NCI-H1930 (cell line): Measurements from ENCODE around the gene NEU1.
A peak's percentile ranks its signal among the peaks of the same experiment; 100 is the strongest.
"Not testable (repeated sequence)": the region's sequence is repeated elsewhere in the genome, so short reads cannot be mapped to it uniquely, and the experiment has no call there.

Experiments used
- DNase-seq, 2 experiments: peaks; one replicate each; lab custom pipeline; 2025; lab: John Stamatoyannopoulos, UW

Gene NEU1

DNA sequence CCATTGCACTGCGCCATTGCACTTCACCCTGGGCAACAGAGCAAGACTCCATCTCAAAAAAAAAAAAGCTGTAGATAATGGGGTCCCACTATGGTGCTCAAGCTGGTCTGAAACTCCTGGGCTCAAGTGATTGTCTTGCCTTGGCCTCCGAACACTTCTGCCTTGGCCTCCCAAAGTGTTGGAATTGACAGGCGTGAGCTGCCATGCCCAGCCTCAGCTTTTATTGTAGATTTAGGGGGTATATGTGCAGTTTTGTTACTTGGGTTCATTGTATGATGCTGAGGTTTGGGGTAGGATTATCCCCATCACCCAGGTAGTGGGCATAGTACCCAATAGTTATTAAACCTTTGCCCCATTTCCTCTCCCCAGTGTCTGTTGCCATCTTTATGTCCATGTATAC is 23.7 kb downstream of the NEU1 start:
- DNase-seq: no peak

DNA sequence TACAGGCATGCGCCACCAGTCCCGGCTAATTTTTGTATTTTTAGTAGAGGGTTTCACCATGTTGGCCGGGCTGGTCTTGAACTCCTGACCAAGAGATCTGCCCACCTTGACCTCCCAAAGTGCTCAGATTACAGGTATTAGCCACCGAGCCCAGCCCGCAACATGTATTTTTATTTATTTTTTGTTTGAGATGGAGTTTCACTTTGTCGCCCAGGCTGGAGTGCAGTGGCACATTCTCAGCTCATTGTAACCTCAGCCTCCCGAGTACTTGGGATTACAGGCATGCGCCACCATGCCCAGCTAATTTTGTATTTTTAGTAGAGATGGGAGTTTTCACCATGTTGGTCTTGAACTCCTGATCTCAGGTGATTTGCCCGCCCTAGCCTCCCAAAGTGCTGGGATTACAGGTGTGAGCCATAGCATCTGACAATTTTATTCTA is 24.5 kb downstream of the NEU1 start:
- DNase-seq: not testable (repeated sequence)

DNA sequence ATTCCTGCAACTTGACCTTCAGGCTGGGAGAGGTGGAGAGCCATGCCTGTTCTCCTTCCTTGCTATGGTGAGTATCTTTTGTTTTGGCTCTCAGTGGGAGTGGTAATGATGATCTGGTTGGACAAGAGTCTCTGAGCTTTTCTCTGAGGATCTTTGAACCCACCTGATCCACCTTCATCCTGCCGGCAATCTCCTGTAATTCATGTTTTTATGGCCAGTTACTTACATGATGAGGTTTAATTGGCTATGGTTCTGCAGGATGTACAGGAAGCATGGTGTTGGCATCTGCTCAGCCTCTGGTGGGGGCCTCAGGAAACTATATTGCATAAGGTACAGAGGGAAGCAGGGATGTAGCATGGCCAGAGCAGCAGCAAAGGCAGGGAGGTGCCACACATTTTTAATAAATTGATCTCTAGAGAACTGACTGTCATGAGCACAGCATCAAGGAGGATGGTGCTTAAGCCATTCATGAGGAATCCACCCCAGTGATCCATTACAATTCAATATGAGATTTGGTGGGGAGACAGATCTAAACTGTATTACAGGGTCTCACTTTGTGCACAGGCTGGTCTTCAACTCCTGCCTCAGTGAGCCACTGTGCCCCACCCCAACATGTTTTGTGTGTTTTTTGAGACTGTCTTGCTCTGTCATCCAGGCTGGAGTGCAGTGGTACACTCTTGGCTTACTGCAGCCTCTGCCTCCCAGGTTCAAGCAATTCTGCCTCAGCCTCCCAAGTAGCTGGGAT is 25.1 kb downstream of the NEU1 start:
- no peak for DNase-seq

- DNase-seq: no peak
Observed at GRCh38 chr6:31836474-31837368, 25.9 kb downstream of the NEU1 start.

DNA sequence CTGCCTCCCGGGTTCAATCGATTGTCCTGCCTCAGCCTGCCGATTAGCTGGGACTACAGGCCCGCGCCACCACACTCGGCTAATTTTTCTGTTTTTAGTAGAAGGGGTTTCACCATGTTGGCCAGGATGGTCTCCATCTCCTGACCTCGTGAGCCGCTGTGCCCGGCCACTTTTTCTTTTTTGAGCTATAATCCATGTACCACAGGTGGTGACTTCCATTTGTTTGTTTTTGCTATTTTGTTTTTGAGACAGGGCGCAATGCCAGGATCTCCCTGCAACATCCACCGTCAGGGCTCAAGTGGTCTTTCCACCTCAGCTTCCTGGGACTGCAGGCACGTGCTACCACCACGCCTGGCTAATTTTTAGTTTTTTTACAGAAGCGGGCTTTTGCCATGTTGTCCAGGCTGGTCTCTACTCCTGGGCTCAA is 26.6 kb downstream of the NEU1 start:
- no peak for DNase-seq

GRCh38 chr6:31834367-31835250 is 28.0 kb downstream of the NEU1 start:
- DNase-seq: peak; percentile 82 to 89

- DNase-seq: no peak
Observed at GRCh38 chr6:31831350-31832215, 31.0 kb downstream of the NEU1 start.

GRCh38 chr6:31830886-31831335 is 31.7 kb downstream of the NEU1 start:
- DNase-seq: no peak

DNA sequence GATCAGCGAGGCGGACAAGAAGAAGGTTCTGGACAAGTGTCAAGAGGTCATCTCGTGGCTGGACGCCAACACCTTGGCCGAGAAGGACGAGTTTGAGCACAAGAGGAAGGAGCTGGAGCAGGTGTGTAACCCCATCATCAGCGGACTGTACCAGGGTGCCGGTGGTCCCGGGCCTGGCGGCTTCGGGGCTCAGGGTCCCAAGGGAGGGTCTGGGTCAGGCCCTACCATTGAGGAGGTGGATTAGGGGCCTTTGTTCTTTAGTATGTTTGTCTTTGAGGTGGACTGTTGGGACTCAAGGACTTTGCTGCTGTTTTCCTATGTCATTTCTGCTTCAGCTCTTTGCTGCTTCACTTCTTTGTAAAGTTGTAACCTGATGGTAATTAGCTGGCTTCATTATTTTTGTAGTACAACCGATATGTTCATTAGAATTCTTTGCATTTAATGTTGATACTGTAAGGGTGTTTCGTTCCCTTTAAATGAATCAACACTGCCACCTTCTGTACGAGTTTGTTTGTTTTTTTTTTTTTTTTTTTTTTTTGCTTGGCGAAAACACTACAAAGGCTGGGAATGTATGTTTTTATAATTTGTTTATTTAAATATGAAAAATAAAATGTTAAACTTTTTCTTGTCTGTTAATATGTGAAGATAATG is 32.9 kb downstream of the NEU1 start:
- DNase-seq: peak in 1 of 2 experiments; percentile 29

DNA sequence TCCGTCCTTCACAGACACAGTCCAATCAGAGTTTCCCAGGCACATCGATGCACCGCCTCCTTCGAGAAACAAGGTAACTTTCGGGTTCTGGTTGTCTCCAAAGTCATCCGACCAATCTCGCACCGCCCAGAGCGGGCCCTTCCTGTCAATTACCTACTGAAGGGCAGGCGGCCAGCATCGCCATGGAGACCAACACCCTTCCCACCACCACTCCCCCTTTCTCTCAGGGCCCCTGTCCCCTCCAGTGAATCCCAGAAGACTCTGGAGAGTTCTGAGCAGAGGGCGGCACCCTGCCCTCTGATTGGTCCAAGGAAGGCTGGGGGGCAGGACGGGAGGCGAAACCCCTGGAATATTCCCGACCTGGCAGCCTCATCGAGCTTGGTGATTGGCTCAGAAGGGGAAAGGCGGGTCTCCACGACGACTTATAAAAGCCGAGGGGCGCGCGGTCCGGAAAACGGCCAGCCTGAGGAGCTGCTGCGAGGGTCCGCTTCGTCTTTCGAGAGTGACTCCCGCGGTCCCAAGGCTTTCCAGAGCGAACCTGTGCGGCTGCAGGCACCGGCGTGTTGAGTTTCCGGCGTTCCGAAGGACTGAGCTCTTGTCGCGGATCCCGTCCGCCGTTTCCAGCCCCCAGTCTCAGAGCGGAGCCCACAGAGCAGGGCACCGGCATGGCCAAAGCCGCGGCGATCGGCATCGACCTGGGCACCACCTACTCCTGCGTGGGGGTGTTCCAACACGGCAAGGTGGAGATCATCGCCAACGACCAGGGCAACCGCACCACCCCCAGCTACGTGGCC is 35.1 kb downstream of the NEU1 start, which contains the start of gene HSPA1B:
Gene HSPA1B, plus strand, starts transcription at position 453 of the 794 bp plus-strand sequence. Its CDS starts 213 bp downstream, at position 666.
- DNase-seq: peak; percentile 97 to 98

- no peak for DNase-seq
Observed at GRCh38 chr6:31826793-31827285, 35.8 kb downstream of the NEU1 start.

GRCh38 chr6:31825553-31825952 is 37.1 kb downstream of the NEU1 start:
- DNase-seq: no peak

DNA sequence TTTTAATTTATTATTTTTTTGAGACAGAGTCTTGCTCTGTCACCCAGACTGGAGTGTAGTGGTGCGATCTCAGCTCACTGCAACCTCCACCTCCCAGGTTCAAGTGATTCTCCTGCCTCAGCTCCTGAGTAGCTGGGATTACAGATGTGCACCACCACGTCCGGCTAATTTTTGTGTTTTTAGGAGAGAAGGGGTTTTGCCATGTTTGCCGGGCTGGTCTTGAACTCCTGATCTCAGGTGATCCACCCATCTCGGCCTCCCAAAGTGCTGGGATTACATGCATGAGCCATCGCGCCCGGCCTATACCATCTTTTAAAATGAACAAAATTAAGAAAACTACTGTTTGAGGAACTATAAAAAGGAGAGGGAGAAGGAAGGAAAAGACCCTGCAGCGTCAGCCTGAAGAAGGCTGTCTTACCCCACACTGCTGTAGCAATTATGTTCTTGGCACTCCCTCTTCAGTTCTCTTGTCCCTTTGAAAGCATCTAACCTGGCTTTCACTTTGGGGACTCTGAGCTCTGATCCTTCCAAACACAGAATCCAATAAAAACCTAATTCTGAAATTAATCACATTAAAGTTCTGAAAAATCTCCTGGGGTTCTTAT is 38.9 kb downstream of the NEU1 start:
- not testable (repeated sequence) for DNase-seq

DNA sequence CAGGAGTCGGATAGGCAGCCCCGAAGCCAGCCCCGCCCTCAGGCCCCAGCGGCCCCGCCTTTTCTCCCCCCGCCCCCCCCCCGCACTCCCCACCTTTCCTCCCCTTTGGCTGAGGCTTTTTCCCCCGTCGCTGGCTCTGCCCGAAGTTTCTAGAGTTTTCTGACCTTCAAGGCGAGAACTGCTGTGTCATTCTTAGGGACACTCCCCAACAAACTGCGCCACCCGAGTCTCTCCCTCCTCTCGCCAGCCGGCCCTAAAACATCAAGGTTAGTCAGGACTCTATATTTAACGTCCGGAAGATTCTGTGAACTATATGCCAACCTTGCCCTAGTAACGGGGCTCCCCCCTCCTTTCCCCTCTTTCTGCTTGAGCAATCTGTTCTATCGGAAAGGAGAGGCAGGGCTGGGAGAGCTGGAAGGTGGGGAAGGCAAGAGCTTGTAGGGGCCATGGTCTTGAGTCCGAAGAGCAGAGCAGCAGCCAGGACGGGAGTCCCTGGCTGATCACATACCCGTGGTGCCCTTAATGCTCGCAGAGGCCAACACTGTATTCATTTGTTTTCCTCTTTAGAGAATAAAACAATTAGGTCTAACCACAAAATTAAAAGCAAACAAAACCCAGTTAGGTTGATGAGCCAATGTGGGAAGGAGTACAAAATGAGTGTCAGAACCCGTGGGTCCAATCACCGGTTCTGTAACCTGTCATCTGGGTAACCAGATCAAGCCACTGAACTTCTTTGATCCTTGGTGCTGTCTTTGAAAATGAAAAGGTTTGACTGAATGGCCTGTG is 40.4 kb downstream of the NEU1 start:
- peak in 1 of 2 experiments; percentile 23 for DNase-seq

GRCh38 chr6:31821301-31822035 is 41.2 kb downstream of the NEU1 start:
- peak in 1 of 2 experiments; percentile 36 for DNase-seq

- DNase-seq: not testable (repeated sequence)
Observed at GRCh38 chr6:31820399-31820798, 42.2 kb downstream of the NEU1 start.

DNA sequence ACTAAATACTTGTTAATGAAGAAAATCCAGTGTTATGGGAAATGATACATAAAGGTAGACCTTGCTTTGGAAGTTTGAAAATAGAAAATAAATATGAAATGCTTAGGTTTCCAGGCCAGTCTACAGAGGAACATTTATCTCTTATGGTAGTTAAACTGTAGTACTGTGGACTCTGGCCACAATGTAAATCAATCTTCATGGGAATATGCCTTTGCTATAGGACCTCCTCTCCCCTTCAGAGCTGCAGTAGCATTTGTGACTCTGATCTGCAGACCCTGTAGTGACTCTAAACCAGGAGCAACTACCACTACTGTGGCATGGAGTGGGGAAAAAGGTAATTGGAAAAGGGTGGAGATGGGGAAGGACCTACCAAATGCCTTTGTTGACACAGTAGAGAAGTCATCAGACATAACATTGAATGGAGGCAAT is 42.7 kb downstream of the NEU1 start:
- DNase-seq: no peak
